KMS-11 (cell line): ENCODE measurements around the gene MTPN.

ENCODE experiments used
- H2AFZ ChIP-seq: fragments of 200-600 bp; sonication (generic); 2 replicates; pipeline ENCODE4 v1.6.1; 2016; ENCODE audit warnings: antibody characterized with exemption, mixed run types, low read depth
- H3K27ac ChIP-seq: fragments of 200-600 bp; sonication (generic); 2 replicates; pipeline ENCODE4 v1.6.1; 2016; ENCODE audit warnings: mild to moderate bottlenecking, mixed run types
- H3K27me3 ChIP-seq: fragments of 200-600 bp; sonication (generic); 2 replicates; pipeline ENCODE4 v1.6.1; 2017; ENCODE audit warnings: mild to moderate bottlenecking, low read depth, mixed run types, moderate library complexity; ENCODE audit not compliant: insufficient read depth
- H3K36me3 ChIP-seq: fragments of 200-600 bp; sonication (generic); 2 replicates; pipeline ENCODE4 v1.6.1; 2017; ENCODE audit warnings: mild to moderate bottlenecking, mixed run types; ENCODE audit not compliant: insufficient read depth
- H3K4me1 ChIP-seq: fragments of 200-600 bp; sonication (generic); 2 replicates; pipeline ENCODE4 v1.6.1; 2016; ENCODE audit warnings: mild to moderate bottlenecking, low read depth, mixed run types; ENCODE audit not compliant: poor library complexity, severe bottlenecking
- H3K4me2 ChIP-seq: fragments of 200-600 bp; sonication (generic); 2 replicates; pipeline ENCODE4 v1.7.0; 2016; ENCODE audit warnings: mild to moderate bottlenecking, mixed run types
- H3K4me3 ChIP-seq: fragments of 200-600 bp; sonication (generic); IDR thresholded peaks from 2 replicates; pipeline ENCODE4 v1.6.1; 2017; ENCODE audit warnings: low read depth, low read length, mixed read lengths; ENCODE audit not compliant: insufficient read depth
- H3K79me2 ChIP-seq: fragments of 200-600 bp; sonication (generic); 2 replicates; pipeline ENCODE4 v1.6.1; 2016; ENCODE audit warnings: low read depth, mixed run types; ENCODE audit not compliant: insufficient read depth
- H3K9ac ChIP-seq: fragments of 200-600 bp; sonication (generic); 2 replicates; pipeline ENCODE4 v1.6.1; 2016; ENCODE audit warnings: mild to moderate bottlenecking, mixed run types
- H4K20me1 ChIP-seq: fragments of 200-600 bp; sonication (generic); 2 replicates; pipeline ENCODE4 v1.6.1; 2016; ENCODE audit warnings: mild to moderate bottlenecking, mixed run types; ENCODE audit not compliant: insufficient read depth
- CTCF ChIP-seq: fragments of 200-600 bp; sonication (generic); conservative IDR thresholded peaks from 2 replicates; pipeline ENCODE4 v1.6.1; 2017; ENCODE audit warnings: low read depth, mild to moderate bottlenecking, antibody characterized with exemption, low read length, moderate library complexity, mixed read lengths

The MTPN gene

GRCh38 chr7:135970045-135970444, 7.1 kb downstream of the MTPN start:
- H3K27ac ChIP-seq, result no peak overlapping the region
- no peak overlapping the region for H3K9ac ChIP-seq
- H2AFZ ChIP-seq, result no peak overlapping the region
- peaks cover 93% of the 10 kb centered on the region for H3K79me2 ChIP-seq
- H3K4me2 ChIP-seq, result peak overlapping the region; percentile 53
- 0 out of 2 replicates have a peak, but pooled peaks cover 5% of the 10 kb centered on the region for H3K36me3 ChIP-seq
- no peaks in the 10 kb centered on the region for H3K27me3 ChIP-seq
- TF ChIP-seq CTCF, result no peak
- peaks cover 68% of the 10 kb centered on the region for H3K4me1 ChIP-seq
- H3K4me3 ChIP-seq, result no peak overlapping the region
- H4K20me1 ChIP-seq, result peaks cover 58% of the 10 kb centered on the region

GRCh38 chr7:135966341-135967043, 10.7 kb downstream of the MTPN start:
- Histone ChIP-seq H3K4me3 (no peak overlapping the region), H3K36me3 (no peaks in the 10 kb centered on the region), H3K4me1 (peaks cover 48% of the 10 kb centered on the region), H4K20me1 (peaks cover 59% of the 10 kb centered on the region), H3K79me2 (peaks cover 91% of the 10 kb centered on the region), H2AFZ (no peak overlapping the region), H3K4me2 (no peak overlapping the region), H3K9ac (no peak overlapping the region), H3K27ac (no peak overlapping the region), H3K27me3 (no peaks in the 10 kb centered on the region)
- TF ChIP-seq CTCF, result no peak

- no peaks in the 10 kb centered on the region for H3K36me3 ChIP-seq
- no peak overlapping the region for H3K4me2 ChIP-seq
These were observed 11.6 kb downstream of the MTPN start for GRCh38 chr7:135965602-135966001.

GRCh38 chr7:135964791-135965190, 12.4 kb downstream of the MTPN start:
- Histone ChIP-seq H3K27ac (no peak overlapping the region), H3K4me1 (peaks cover 35% of the 10 kb centered on the region), H3K36me3 (no peaks in the 10 kb centered on the region), H3K4me3 (no peak overlapping the region), H2AFZ (no peak overlapping the region), H3K27me3 (no peaks in the 10 kb centered on the region), H4K20me1 (peaks cover 54% of the 10 kb centered on the region), H3K4me2 (no peak overlapping the region), H3K79me2 (peaks cover 93% of the 10 kb centered on the region), H3K9ac (no peak overlapping the region)
- no peak for TF ChIP-seq CTCF

More at GRCh38 chr7:135965602-135966001, 11.6 kb downstream of the MTPN start:
- TF ChIP-seq CTCF, result no peak
- H3K4me1 ChIP-seq, result peaks cover 42% of the 10 kb centered on the region
- H2AFZ ChIP-seq, result no peak overlapping the region
- H3K27ac ChIP-seq, result no peak overlapping the region
- H3K9ac ChIP-seq, result no peak overlapping the region
- peaks cover 92% of the 10 kb centered on the region for H3K79me2 ChIP-seq
- no peaks in the 10 kb centered on the region for H3K27me3 ChIP-seq
- no peak overlapping the region for H3K4me3 ChIP-seq
- H4K20me1 ChIP-seq, result peaks cover 58% of the 10 kb centered on the region
